Measurements from ENCODE around the gene GOLPH3. TPM values are rescaled to one million over a fixed set of nuclear protein-coding genes. Genes with fewer than 3 reads are reported as not detected.

GOLPH3 gene
- total and polyA plus RNA-seq, 2 of the 8 experiments (the other 6 are each of a cell fraction or from before 2014, with no cell fraction given) = 53.7 to 93.6 TPM

DNA sequence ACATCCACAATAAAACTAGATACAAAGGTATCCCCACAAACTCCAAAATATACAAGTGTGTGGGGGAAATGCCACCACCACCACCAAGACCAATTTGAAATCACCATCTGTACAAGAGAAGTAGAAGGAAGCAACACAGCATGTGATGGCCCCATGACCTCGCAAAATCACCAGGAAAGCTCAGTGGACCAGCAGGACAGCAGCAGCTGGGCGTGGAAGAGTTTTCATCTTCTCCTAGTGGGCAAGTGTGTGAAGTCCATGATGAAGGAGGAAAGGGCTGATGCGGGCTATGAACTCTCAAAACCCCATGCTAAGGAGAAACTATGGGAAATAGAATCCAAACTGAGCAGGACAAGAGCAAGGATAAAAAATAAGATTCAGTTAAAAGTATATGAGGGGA, 58.1 kb downstream of the GOLPH3 start:
- Histone ChIP-seq H4K91ac (replicated peaks; ENCODE audit: insufficient read length, low read length) (no peak overlapping the region), H3K27ac (ENCODE audit: low read depth, low read length) (no peak overlapping the region), H3K14ac (ENCODE audit: insufficient read length) (no peak overlapping the region), H3K27me3 (replicated peaks in 1 of 4; ENCODE audit: control insufficient read depth in 3 of 4, extremely low read depth in 1 of 4, insufficient read depth in 3 of 4, low read length in 3 of 4) (no peaks in the 10 kb centered on the region), H3K9me3 (ENCODE audit: insufficient read depth in 2 of 2, low read depth in 1 of 2, low read length in 1 of 2) (no peaks in the 10 kb centered on the region), H3K4me3 (ENCODE audit: extremely low read depth in 1 of 4, insufficient read depth in 2 of 4, low read depth in 3 of 4, low read length in 4 of 4) (no peak overlapping the region), H3K23me2 (ENCODE audit: low read depth, low read length) (no peaks in the 10 kb centered on the region), H2BK120ac (replicated peaks; ENCODE audit: low read depth, low read length) (no peak overlapping the region), H4K5ac (ENCODE audit: insufficient read length, low read depth, low read length) (no peak overlapping the region), H2BK20ac (ENCODE audit: low read length) (no peak overlapping the region), H2BK12ac (ENCODE audit: low read depth, low read length) (no peak overlapping the region), H3K9ac (replicated peaks in 1 of 4; ENCODE audit: extremely low read depth in 1 of 4, low read depth in 3 of 4, low read length in 3 of 4) (no peak overlapping the region), H3K18ac (ENCODE audit: extremely low read depth, low read length) (no peak overlapping the region), H3K4ac (replicated peaks; ENCODE audit: insufficient read length, low read depth, low read length) (no peak overlapping the region), H3K79me2 (ENCODE audit: control insufficient read depth in 1 of 2, insufficient read depth in 2 of 2, low read length in 2 of 2) (peaks cover 0 to 22% of the 10 kb centered on the region in 2 experiments; a peak in 2 of 4 replicates), H4K8ac (ENCODE audit: extremely low read depth, insufficient read depth, low read length) (no peak overlapping the region), H2BK15ac (ENCODE audit: low read length) (no peak overlapping the region), H2AFZ (ENCODE audit: low read length) (no peak overlapping the region), H3K56ac (replicated peaks; ENCODE audit: insufficient read length, low read depth, low read length) (no peak overlapping the region), H3K79me1 (ENCODE audit: low read depth, low read length) (peaks cover 5% of the 10 kb centered on the region), H3K36me3 (ENCODE audit: control insufficient read depth in 2 of 4, insufficient read depth in 4 of 4, low read length in 3 of 4) (peaks cover 4 to 35% (median 6%) of the 10 kb centered on the region in 4 experiments; a peak in 5 of 8 replicates), H4K20me1 (replicated peaks in 1 of 2; ENCODE audit: control insufficient read depth in 1 of 2, insufficient read depth in 2 of 2, low read length in 2 of 2) (peaks cover 2 to 7% of the 10 kb centered on the region in 2 experiments), H3K23ac (ENCODE audit: insufficient read length) (no peak overlapping the region), H3K4me2 (ENCODE audit: insufficient read depth in 1 of 2, low read depth in 2 of 2, low read length in 2 of 2) (no peak overlapping the region), H2AK5ac (ENCODE audit: low read depth, low read length) (no peak overlapping the region), H2BK5ac (ENCODE audit: low read depth, low read length) (no peak overlapping the region), H3K4me1 (replicated peaks in 1 of 4; ENCODE audit: control insufficient read depth in 3 of 4, insufficient read depth in 4 of 4, low read length in 3 of 4) (no peaks in the 10 kb centered on the region)
- TF ChIP-seq RNF2 (IDR thresholded peaks at IDR 0.05; ENCODE audit: borderline replicate concordance, low read depth, low read length, missing control alignments, poor library complexity, severe bottlenecking) (no peak), TEAD4 (IDR thresholded peaks at IDR 0.05; ENCODE audit: low read depth, low read length) (no peak)
- no peak for DNase-seq (ENCODE audit: low read depth in 1 of 2, low spot score in 2 of 2)
- CTCF ChIA-PET (ENCODE audit: partially characterized antibody) = interaction anchor here (0.5 to 1.6 kb wide), 5 partner anchors 10 to 213 kb away, joined by 3 to 5 read pairs (median 3); no protein-coding TSS in a partner anchor
- WGBS, 2 experiments (ENCODE audit: extremely low coverage in 1 of 2, insufficient coverage in 1 of 2, insufficient read length in 1 of 2, insufficient replicate concordance in 2 of 2, low coverage in 1 of 2, low lambda C conversion rate in 2 of 2, missing lambda C conversion rate in 1 of 2) = 85% methylated on average over 3 of the region's 3 CpGs; no CpG with 5 or more reads in 1 of the 2 experiments
- no peak for FAIRE-seq
- POLR2A ChIA-PET (ENCODE audit: partially characterized antibody) = no interaction called here

Data from H1 (cell line).